Erythroblast (primary cell): Measurements from ENCODE around the gene DIPK1C.

Source experiments
- GATA1 ChIP-seq: IDR thresholded peaks from 2 replicates; pipeline ENCODE4 v1.6.1; 2011; ENCODE audit warnings: low read depth, mild to moderate bottlenecking, control low read depth, low read length, moderate library complexity
- POLR2A ChIP-seq: IDR thresholded peaks from 2 replicates; pipeline ENCODE4 v1.6.1; 2011; ENCODE audit warnings: mild to moderate bottlenecking, low read length

DNA sequence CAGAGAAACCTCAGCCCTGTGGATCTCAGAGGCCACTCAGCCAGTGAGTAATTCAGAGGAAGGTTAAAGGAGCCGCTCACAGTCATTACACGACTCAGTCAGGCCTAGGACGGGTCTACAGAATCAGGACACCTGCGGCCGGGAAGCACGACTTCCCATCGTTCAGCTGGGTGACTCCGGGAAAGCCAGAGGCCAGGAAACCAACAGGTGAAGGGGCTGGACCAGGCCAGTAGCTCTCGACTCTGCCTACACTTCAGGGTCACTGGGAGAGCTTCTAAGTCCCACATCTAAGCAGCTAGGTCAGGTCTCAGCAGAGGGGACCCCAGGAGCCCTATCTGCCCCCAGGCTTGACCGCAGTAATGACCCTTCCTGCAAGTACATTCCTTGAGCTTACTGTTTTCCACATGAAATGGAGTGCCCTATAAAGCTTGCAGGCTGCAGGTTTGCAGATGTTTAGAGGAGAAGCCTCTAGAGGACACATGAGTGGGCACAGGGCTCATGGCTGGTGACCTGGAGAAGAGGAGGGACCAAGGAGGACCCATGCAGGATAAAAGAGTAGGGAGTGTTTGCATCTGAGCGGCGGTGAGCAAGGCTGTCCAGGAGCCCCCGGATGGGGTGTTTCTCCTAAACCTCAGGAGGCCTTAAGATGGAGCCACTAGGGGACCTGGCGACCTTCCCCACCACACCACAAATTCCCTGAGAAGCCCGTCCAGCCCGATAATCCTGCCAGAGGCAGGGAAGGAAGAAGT, 9.5 kb downstream of the DIPK1C start:
- no peak for TF ChIP-seq POLR2A
- no peak for TF ChIP-seq GATA1
